Glutamatergic neuron (in vitro differentiated cells): ENCODE data around the gene ARSD. TPM values are rescaled to one million over a fixed set of nuclear protein-coding genes. Genes with fewer than 3 reads are reported as not detected.
"Not testable (repeated sequence)": the region's sequence is repeated elsewhere in the genome, so short reads cannot be mapped to it uniquely, and the experiment has no call there.

Experiments used
- DNase-seq: peaks from one replicate; pipeline ENCODE4 v3.0.0; 2022
- H3K27ac Mint-ChIP-seq: one replicate; pipeline ENCODE4 v1.8.0; 2020; ENCODE audit warnings: mild to moderate bottlenecking, mixed read lengths, inconsistent platforms; ENCODE audit not compliant: unreplicated experiment
- H3K27me3 Mint-ChIP-seq: one replicate; pipeline ENCODE4 v1.8.0; 2020; ENCODE audit warnings: mild to moderate bottlenecking, moderate library complexity, mixed read lengths, inconsistent platforms; ENCODE audit not compliant: unreplicated experiment
- H3K36me3 Mint-ChIP-seq: one replicate; pipeline ENCODE4 v1.8.0; 2020; ENCODE audit warnings: mild to moderate bottlenecking, mixed read lengths, inconsistent platforms; ENCODE audit not compliant: unreplicated experiment
- H3K4me1 Mint-ChIP-seq: one replicate; pipeline ENCODE4 v1.8.0; 2020; ENCODE audit warnings: mild to moderate bottlenecking, low read depth, mixed read lengths, inconsistent platforms; ENCODE audit not compliant: unreplicated experiment
- H3K4me3 Mint-ChIP-seq: one replicate; pipeline ENCODE4 v1.8.0; 2020; ENCODE audit warnings: mild to moderate bottlenecking, mixed read lengths, inconsistent platforms; ENCODE audit not compliant: unreplicated experiment
- H3K9me3 Mint-ChIP-seq: one replicate; pipeline ENCODE4 v1.8.0; 2020; ENCODE audit warnings: mild to moderate bottlenecking, moderate library complexity, mixed read lengths, inconsistent platforms; ENCODE audit not compliant: unreplicated experiment
- total RNA-seq: library from RNA; stranded (reverse); fragmentation: NEBNext Ultra II Directional; extraction: Animal tissue kit (Norgen Biotek cat#: 25700); gene quantifications from one replicate; pipeline ENCODE4 v1.2.1, GENCODE V29; 2021; ENCODE audit not compliant: unreplicated experiment
- TF ChIP-seq, protein P1 (sequence below): fragments of 200-600 bp; sonication (generic); IDR thresholded peaks from one replicate; pipeline ENCODE4 v1.5.0; 2021; ENCODE audit not compliant: partially characterized antibody, unreplicated experiment

Gene ARSD
- total RNA-seq, 1 donor from 2014 or later, result 13.3 TPM

- no peak overlapping the region for H3K27ac Mint-ChIP-seq
- no peak for DNase-seq
- TF ChIP-seq, protein P1, sequence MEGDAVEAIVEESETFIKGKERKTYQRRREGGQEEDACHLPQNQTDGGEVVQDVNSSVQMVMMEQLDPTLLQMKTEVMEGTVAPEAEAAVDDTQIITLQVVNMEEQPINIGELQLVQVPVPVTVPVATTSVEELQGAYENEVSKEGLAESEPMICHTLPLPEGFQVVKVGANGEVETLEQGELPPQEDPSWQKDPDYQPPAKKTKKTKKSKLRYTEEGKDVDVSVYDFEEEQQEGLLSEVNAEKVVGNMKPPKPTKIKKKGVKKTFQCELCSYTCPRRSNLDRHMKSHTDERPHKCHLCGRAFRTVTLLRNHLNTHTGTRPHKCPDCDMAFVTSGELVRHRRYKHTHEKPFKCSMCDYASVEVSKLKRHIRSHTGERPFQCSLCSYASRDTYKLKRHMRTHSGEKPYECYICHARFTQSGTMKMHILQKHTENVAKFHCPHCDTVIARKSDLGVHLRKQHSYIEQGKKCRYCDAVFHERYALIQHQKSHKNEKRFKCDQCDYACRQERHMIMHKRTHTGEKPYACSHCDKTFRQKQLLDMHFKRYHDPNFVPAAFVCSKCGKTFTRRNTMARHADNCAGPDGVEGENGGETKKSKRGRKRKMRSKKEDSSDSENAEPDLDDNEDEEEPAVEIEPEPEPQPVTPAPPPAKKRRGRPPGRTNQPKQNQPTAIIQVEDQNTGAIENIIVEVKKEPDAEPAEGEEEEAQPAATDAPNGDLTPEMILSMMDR, result no peak
Measured at GRCh38 chrX:2898846-2899512, 30.2 kb downstream of the ARSD start.

GRCh38 chrX:2897690-2898623 lies 31.2 kb downstream of the ARSD start:
- not testable (repeated sequence) for H3K36me3 Mint-ChIP-seq, H3K9me3 Mint-ChIP-seq, H3K4me1 Mint-ChIP-seq, H3K27me3 Mint-ChIP-seq, H3K4me3 Mint-ChIP-seq, DNase-seq
- H3K27ac Mint-ChIP-seq, result peak overlapping the region; percentile 52

More at GRCh38 chrX:2898846-2899512, 30.2 kb downstream of the ARSD start:
- peaks cover 2% of the 10 kb centered on the region for H3K27me3 Mint-ChIP-seq
- H3K4me3 Mint-ChIP-seq, result no peak overlapping the region
- H3K9me3 Mint-ChIP-seq, result peaks cover 2% of the 10 kb centered on the region
- no peaks in the 10 kb centered on the region for H3K36me3 Mint-ChIP-seq
- H3K4me1 Mint-ChIP-seq, result no peaks in the 10 kb centered on the region

DNA sequence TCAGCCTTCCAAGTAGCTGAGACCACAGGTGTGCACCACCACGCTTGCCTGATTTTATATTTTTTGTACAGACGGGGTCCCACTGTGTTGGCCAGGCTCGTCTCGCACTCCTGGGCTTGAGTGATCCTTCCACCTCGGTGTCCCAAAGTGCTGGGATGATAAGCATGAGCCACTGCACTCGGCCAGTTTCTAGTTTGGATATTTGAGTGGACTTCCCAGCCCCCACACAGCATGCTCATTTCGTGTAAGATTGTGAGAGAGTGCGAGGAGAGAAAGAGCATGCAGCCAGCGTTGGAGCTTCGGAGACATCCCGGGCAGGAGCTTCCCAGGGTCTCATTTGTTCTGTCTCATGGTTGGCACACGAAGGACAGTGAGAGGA lies 31.8 kb downstream of the ARSD start:
- no peak for DNase-seq
- H3K9me3 Mint-ChIP-seq, result no peaks in the 10 kb centered on the region
- H3K27ac Mint-ChIP-seq, result no peak overlapping the region
- H3K4me1 Mint-ChIP-seq, result no peaks in the 10 kb centered on the region
- TF ChIP-seq, protein P1, result no peak
- no peaks in the 10 kb centered on the region for H3K36me3 Mint-ChIP-seq
- H3K27me3 Mint-ChIP-seq, result no peaks in the 10 kb centered on the region
- no peak overlapping the region for H3K4me3 Mint-ChIP-seq

GRCh38 chrX:2894885-2895292 lies 34.2 kb downstream of the ARSD start:
- TF ChIP-seq, protein P1, result no peak
- no peak overlapping the region for H3K4me3 Mint-ChIP-seq
- H3K9me3 Mint-ChIP-seq, result no peaks in the 10 kb centered on the region
- H3K4me1 Mint-ChIP-seq, result peaks cover under 1% of the 10 kb centered on the region
- no peak overlapping the region for H3K27ac Mint-ChIP-seq
- H3K36me3 Mint-ChIP-seq, result no peaks in the 10 kb centered on the region
- no peak for DNase-seq
- H3K27me3 Mint-ChIP-seq, result no peaks in the 10 kb centered on the region

DNA sequence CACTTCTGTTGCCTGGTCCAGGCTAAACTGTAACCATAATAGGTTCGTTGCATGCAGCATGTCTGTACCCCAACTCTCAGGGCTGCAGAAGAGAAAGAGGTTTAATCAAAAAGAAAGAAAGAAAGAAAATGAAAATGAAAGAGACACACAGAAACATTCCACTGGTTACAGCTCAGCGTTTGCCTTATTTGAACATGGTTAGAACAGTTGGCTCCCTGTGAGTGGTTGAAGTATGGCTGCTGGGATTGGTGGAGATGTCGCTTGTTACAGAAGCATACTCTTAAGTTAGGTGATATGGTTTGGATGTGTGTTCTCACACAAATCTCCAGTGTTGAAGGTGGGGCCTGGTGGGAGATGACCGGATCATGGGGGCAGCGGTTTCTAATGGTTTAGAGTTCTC lies 36.3 kb downstream of the ARSD start:
- TF ChIP-seq, protein P1, result no peak
- DNase-seq, result no peak
- Mint-ChIP-seq H3K4me3 (no peak overlapping the region), H3K36me3 (no peaks in the 10 kb centered on the region), H3K9me3 (no peaks in the 10 kb centered on the region), H3K27me3 (no peaks in the 10 kb centered on the region), H3K27ac (no peak overlapping the region), H3K4me1 (peaks cover 2% of the 10 kb centered on the region)

GRCh38 chrX:2890536-2891460 lies 38.3 kb downstream of the ARSD start:
- not testable (repeated sequence) for H3K36me3 Mint-ChIP-seq, H3K9me3 Mint-ChIP-seq, H3K4me1 Mint-ChIP-seq, H3K27ac Mint-ChIP-seq, DNase-seq, H3K4me3 Mint-ChIP-seq, H3K27me3 Mint-ChIP-seq
